HTR-8/SVneo (cell line): Measurements from ENCODE around the gene PAPPA2.
"Not testable (repeated sequence)": the region's sequence is repeated elsewhere in the genome, so short reads cannot be mapped to it uniquely, and the experiment has no call there.

Experiments used
- DNase-seq: peaks from one replicate; pipeline ENCODE4 v3.0.0; 2011; ENCODE audit warnings: low spot score, mixed read lengths; ENCODE audit not compliant: insufficient read length
- FAIRE-seq: peaks from 2 replicates; lab custom pipeline; 2011; peaks lifted over from hg19 to GRCh38; lab: Jason Lieb, UNC

PAPPA2 gene

GRCh38 chr1:176462674-176463378 lies at the start of gene PAPPA2:
Gene PAPPA2, plus strand, starts transcription at chr1:176463175. Its CDS starts 93,148 bp downstream, at chr1:176556323.
- FAIRE-seq (no peak), DNase-seq (no peak)

GRCh38 chr1:176416777-176417176 lies 46.2 kb upstream of the PAPPA2 start:
- no peak for DNase-seq
- no peak for FAIRE-seq

- not testable (repeated sequence) for FAIRE-seq, DNase-seq
Observed at GRCh38 chr1:176419608-176420007, 43.4 kb upstream of the PAPPA2 start.

- no peak for FAIRE-seq
Observed at GRCh38 chr1:176434234-176434633, 28.7 kb upstream of the PAPPA2 start.

GRCh38 chr1:176436251-176436650 lies 26.7 kb upstream of the PAPPA2 start:
- no peak for DNase-seq
- no peak for FAIRE-seq

More at GRCh38 chr1:176434234-176434633, 28.7 kb upstream of the PAPPA2 start:
- DNase-seq, result no peak

- DNase-seq, result no peak
- no peak for FAIRE-seq
Observed at GRCh38 chr1:176440176-176440575, 22.8 kb upstream of the PAPPA2 start.

GRCh38 chr1:176444286-176444685 lies 18.7 kb upstream of the PAPPA2 start:
- no peak for DNase-seq
- no peak for FAIRE-seq

- FAIRE-seq, result no peak
- DNase-seq, result no peak
Observed at GRCh38 chr1:176445402-176445801, 17.6 kb upstream of the PAPPA2 start.

GRCh38 chr1:176448340-176448739 lies 14.6 kb upstream of the PAPPA2 start:
- FAIRE-seq, result no peak
- no peak for DNase-seq

- no peak for FAIRE-seq
- no peak for DNase-seq
Observed at GRCh38 chr1:176450526-176450925, 12.4 kb upstream of the PAPPA2 start.

GRCh38 chr1:176451741-176452140 lies 11.2 kb upstream of the PAPPA2 start:
- not testable (repeated sequence) for FAIRE-seq, DNase-seq

- DNase-seq (no peak), FAIRE-seq (no peak)
Observed at GRCh38 chr1:176456795-176457194, 6.2 kb upstream of the PAPPA2 start.

- FAIRE-seq, result no peak
- no peak for DNase-seq
Observed at GRCh38 chr1:176460544-176461336, 2.2 kb upstream of the PAPPA2 start.

- DNase-seq (no peak), FAIRE-seq (no peak)
Observed at GRCh38 chr1:176461576-176461975, 1.4 kb upstream of the PAPPA2 start.

GRCh38 chr1:176466514-176466913 lies 3.5 kb downstream of the PAPPA2 start:
- FAIRE-seq, result no peak
- no peak for DNase-seq

GRCh38 chr1:176469450-176470010 lies 6.6 kb downstream of the PAPPA2 start:
- DNase-seq, result no peak
- FAIRE-seq, result no peak

GRCh38 chr1:176471338-176472121 lies 8.6 kb downstream of the PAPPA2 start:
- DNase-seq (no peak), FAIRE-seq (no peak)

GRCh38 chr1:176479971-176480370 lies 17.0 kb downstream of the PAPPA2 start:
- FAIRE-seq, result no peak

GRCh38 chr1:176480750-176481149 lies 17.8 kb downstream of the PAPPA2 start:
- no peak for FAIRE-seq
- no peak for DNase-seq

More at GRCh38 chr1:176479971-176480370, 17.0 kb downstream of the PAPPA2 start:
- DNase-seq, result no peak

GRCh38 chr1:176485083-176485482 lies 22.1 kb downstream of the PAPPA2 start:
- no peak for DNase-seq
- FAIRE-seq, result no peak
